ENCODE data around the gene CEP131.

Gene CEP131

GRCh38 chr17:81238490-81238814, 15.7 kb upstream of the CEP131 start:
- H3K36me3 ChIP-seq (ENCODE audit: low read depth), result peaks cover 17% of the 10 kb centered on the region
- H3K9me3 ChIP-seq (ENCODE audit: severe bottlenecking), result no peaks in the 10 kb centered on the region
- H3K27me3 ChIP-seq (ENCODE audit: insufficient read depth, poor library complexity, severe bottlenecking), result no peaks in the 10 kb centered on the region
- no peaks in the 10 kb centered on the region for H3K4me1 ChIP-seq (ENCODE audit: insufficient read depth, poor library complexity, severe bottlenecking)
- no peak for DNase-seq (ENCODE audit: low spot score)
- peak overlapping the region; percentile 97 for H3K4me3 ChIP-seq (ENCODE audit: severe bottlenecking)
- TF ChIP-seq CTCF (IDR thresholded peaks at IDR 0.05; ENCODE audit: poor library complexity, severe bottlenecking), result no peak
- no peak for ATAC-seq (ENCODE audit: low read depth)
- peak overlapping the region; percentile 67 for H3K27ac ChIP-seq (ENCODE audit: poor library complexity, severe bottlenecking)

GRCh38 chr17:81237591-81238489, 15.1 kb upstream of the CEP131 start:
- DNase-seq (ENCODE audit: low spot score) (no peak), ATAC-seq (ENCODE audit: low read depth) (no peak)
- TF ChIP-seq CTCF (IDR thresholded peaks at IDR 0.05; ENCODE audit: poor library complexity, severe bottlenecking), result no peak
- no peaks in the 10 kb centered on the region for H3K4me1 ChIP-seq (ENCODE audit: insufficient read depth, poor library complexity, severe bottlenecking)
- H3K27ac ChIP-seq (ENCODE audit: poor library complexity, severe bottlenecking), result no peak overlapping the region
- H3K9me3 ChIP-seq (ENCODE audit: severe bottlenecking), result no peaks in the 10 kb centered on the region
- H3K36me3 ChIP-seq (ENCODE audit: low read depth), result peaks cover 17% of the 10 kb centered on the region
- no peaks in the 10 kb centered on the region for H3K27me3 ChIP-seq (ENCODE audit: insufficient read depth, poor library complexity, severe bottlenecking)
- H3K4me3 ChIP-seq (ENCODE audit: severe bottlenecking), result peak overlapping the region; percentile 97

GRCh38 chr17:81236784-81237183, 14.0 kb upstream of the CEP131 start:
- H3K9me3 ChIP-seq (ENCODE audit: severe bottlenecking), result no peaks in the 10 kb centered on the region
- no peaks in the 10 kb centered on the region for H3K27me3 ChIP-seq (ENCODE audit: insufficient read depth, poor library complexity, severe bottlenecking)
- no peak overlapping the region for H3K4me3 ChIP-seq (ENCODE audit: severe bottlenecking)
- peaks cover 16% of the 10 kb centered on the region for H3K36me3 ChIP-seq (ENCODE audit: low read depth)
- no peak overlapping the region for H3K27ac ChIP-seq (ENCODE audit: poor library complexity, severe bottlenecking)
- H3K4me1 ChIP-seq (ENCODE audit: insufficient read depth, poor library complexity, severe bottlenecking), result no peaks in the 10 kb centered on the region
- ATAC-seq (ENCODE audit: low read depth) (no peak), DNase-seq (ENCODE audit: low spot score) (no peak)
- no peak for TF ChIP-seq CTCF (IDR thresholded peaks at IDR 0.05; ENCODE audit: poor library complexity, severe bottlenecking)

- no peak for DNase-seq (ENCODE audit: low spot score)
- TF ChIP-seq CTCF (IDR thresholded peaks at IDR 0.05; ENCODE audit: poor library complexity, severe bottlenecking), result no peak
- no peak overlapping the region for H3K27ac ChIP-seq (ENCODE audit: poor library complexity, severe bottlenecking)
- H3K9me3 ChIP-seq (ENCODE audit: severe bottlenecking), result no peaks in the 10 kb centered on the region
- no peaks in the 10 kb centered on the region for H3K4me1 ChIP-seq (ENCODE audit: insufficient read depth, poor library complexity, severe bottlenecking)
- H3K36me3 ChIP-seq (ENCODE audit: low read depth), result peaks cover 16% of the 10 kb centered on the region
- no peak for ATAC-seq (ENCODE audit: low read depth)
- no peak overlapping the region for H3K4me3 ChIP-seq (ENCODE audit: severe bottlenecking)
- H3K27me3 ChIP-seq (ENCODE audit: insufficient read depth, poor library complexity, severe bottlenecking), result no peaks in the 10 kb centered on the region
Measured at GRCh38 chr17:81235822-81236740, 13.3 kb upstream of the CEP131 start.
